ENCODE results near the gene ACY1. TPM values are rescaled to one million over a fixed set of nuclear protein-coding genes. Genes with fewer than 3 reads are reported as not detected.

ACY1 gene
- total RNA-seq, 1 donor from 2014 or later, result 53.1 TPM

GRCh38 chr3:51945926-51946705 is 37.2 kb upstream of the ACY1 start:
- DNase-seq (ENCODE audit: low read depth), result no peak

- no peak for DNase-seq (ENCODE audit: low read depth)
Observed at GRCh38 chr3:51946796-51947195, 36.5 kb upstream of the ACY1 start.

- DNase-seq (ENCODE audit: low read depth), result no peak
Observed at GRCh38 chr3:51947215-51947900, 36.0 kb upstream of the ACY1 start.

GRCh38 chr3:51948016-51948580 is 35.2 kb upstream of the ACY1 start:
- DNase-seq (ENCODE audit: low read depth), result no peak

- DNase-seq (ENCODE audit: low read depth), result no peak
Observed at GRCh38 chr3:51949121-51949520, 34.2 kb upstream of the ACY1 start.

- DNase-seq (ENCODE audit: low read depth), result no peak
Observed at GRCh38 chr3:51950899-51951298, 32.4 kb upstream of the ACY1 start.

- DNase-seq (ENCODE audit: low read depth), result no peak
Observed at GRCh38 chr3:51953445-51953844, 29.9 kb upstream of the ACY1 start.

GRCh38 chr3:51954105-51954504 is 29.2 kb upstream of the ACY1 start:
- DNase-seq (ENCODE audit: low read depth), result no peak

GRCh38 chr3:51954713-51955112 is 28.6 kb upstream of the ACY1 start:
- DNase-seq (ENCODE audit: low read depth), result no peak

- DNase-seq (ENCODE audit: low read depth), result no peak
Observed at GRCh38 chr3:51955175-51955892, 28.0 kb upstream of the ACY1 start, which contains the start of gene GPR62. TSS of gene GPR62 (plus strand) at chr3:51955381. CDS start at chr3:51955653, 272 bp downstream.

- DNase-seq (ENCODE audit: low read depth), result no peak
Observed at GRCh38 chr3:51955893-51956770, 27.2 kb upstream of the ACY1 start.

GRCh38 chr3:51957520-51958205 is 25.7 kb upstream of the ACY1 start:
- no peak for DNase-seq (ENCODE audit: low read depth)

GRCh38 chr3:51958603-51959521 is 24.5 kb upstream of the ACY1 start:
- no peak for DNase-seq (ENCODE audit: low read depth)

GRCh38 chr3:51959651-51960050 is 23.7 kb upstream of the ACY1 start:
- DNase-seq (ENCODE audit: low read depth), result no peak

GRCh38 chr3:51960386-51960785 is 22.9 kb upstream of the ACY1 start:
- DNase-seq (ENCODE audit: low read depth), result no peak

- no peak for DNase-seq (ENCODE audit: low read depth)
Observed at GRCh38 chr3:51961011-51961410, 22.3 kb upstream of the ACY1 start.

GRCh38 chr3:51961602-51962569 is 21.4 kb upstream of the ACY1 start:
- DNase-seq (ENCODE audit: low read depth), result no peak

GRCh38 chr3:51962854-51963530 is 20.3 kb upstream of the ACY1 start:
- no peak for DNase-seq (ENCODE audit: low read depth)

All from renal cortical epithelial cell (primary cell).